C4-2B (cell line): ENCODE results near the gene ANKRD2.
"Not testable (repeated sequence)": the region's sequence is repeated elsewhere in the genome, so short reads cannot be mapped to it uniquely, and the experiment has no call there.

Experiments used
- CTCF ChIP-seq: fragments of 450-650 bp; conservative IDR thresholded peaks from 2 replicates; pipeline ENCODE4 v1.5.1; 2017; ENCODE audit warnings: mild to moderate bottlenecking
- ZFX ChIP-seq: fragments of 450-650 bp; IDR thresholded peaks from 2 replicates; pipeline ENCODE4 v1.6.1; 2017

- TF ChIP-seq CTCF, ZFX: not testable (repeated sequence)
These were observed 11.0 kb upstream of the ANKRD2 start for GRCh38 chr10:97561386-97562077.
